GM08714 (cell line): ENCODE measurements around the gene ZNF133.
"Not testable (repeated sequence)": the region's sequence is repeated elsewhere in the genome, so short reads cannot be mapped to it uniquely, and the experiment has no call there.

Experiments used
- H3K4me3 ChIP-seq: fragments of 200-500 bp; sonication (Bioruptor generic); 2 replicates; pipeline ENCODE4 v1.5.1; 2014; ENCODE audit warnings: mild to moderate bottlenecking, low read length, inconsistent platforms
- ZNF274 ChIP-seq: IDR thresholded peaks from 2 replicates; pipeline ENCODE4 v1.6.1; 2012; ENCODE audit warnings: mild to moderate bottlenecking, low read depth, low read length

The ZNF133 gene

DNA sequence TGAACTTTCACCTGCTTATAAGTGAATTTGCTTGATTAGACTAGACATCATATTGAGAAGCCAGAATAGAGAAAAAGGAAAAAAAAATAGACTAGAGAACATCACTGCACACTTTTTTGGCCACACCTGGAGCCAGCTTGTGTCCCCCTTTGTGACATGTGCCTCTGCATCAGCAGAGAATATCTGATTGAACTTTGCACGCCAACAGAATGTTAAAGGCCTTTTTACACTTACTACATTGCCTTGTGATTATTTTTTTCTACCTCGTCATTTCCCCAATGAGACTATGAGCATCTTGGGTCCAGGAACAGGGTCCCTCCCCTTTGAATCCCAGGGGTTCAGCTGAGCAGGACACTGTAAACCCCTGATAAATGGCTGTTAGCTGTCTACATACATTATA is 17.2 kb upstream of the ZNF133 start:
- no peak overlapping the region for H3K4me3 ChIP-seq
- no peak for TF ChIP-seq ZNF274

GRCh38 chr20:18272451-18272850 is 15.9 kb upstream of the ZNF133 start:
- H3K4me3 ChIP-seq = no peak overlapping the region
- TF ChIP-seq ZNF274 = no peak

DNA sequence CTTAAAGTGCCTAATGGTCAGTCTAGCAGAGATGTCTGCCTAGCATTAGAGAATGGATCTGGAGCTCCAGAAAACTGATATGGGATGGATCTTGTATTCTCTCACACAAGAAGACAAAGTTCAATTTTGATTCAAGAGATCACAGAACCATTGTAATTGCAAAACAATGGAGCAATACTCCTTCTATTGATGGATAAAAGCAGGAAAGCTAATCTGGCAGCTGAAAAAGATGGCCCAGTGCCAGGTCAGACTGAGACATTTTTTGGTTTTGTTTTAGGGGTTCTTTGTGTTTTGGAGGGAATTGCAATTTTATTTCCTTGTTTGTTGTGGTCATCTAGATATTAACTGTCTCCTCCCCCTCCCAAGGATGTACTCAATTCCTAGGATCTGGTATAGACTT is 14.6 kb upstream of the ZNF133 start:
- H3K4me3 ChIP-seq = no peak overlapping the region
- no peak for TF ChIP-seq ZNF274

GRCh38 chr20:18275960-18276359 is 12.4 kb upstream of the ZNF133 start:
- H3K4me3 ChIP-seq = not testable (repeated sequence)

DNA sequence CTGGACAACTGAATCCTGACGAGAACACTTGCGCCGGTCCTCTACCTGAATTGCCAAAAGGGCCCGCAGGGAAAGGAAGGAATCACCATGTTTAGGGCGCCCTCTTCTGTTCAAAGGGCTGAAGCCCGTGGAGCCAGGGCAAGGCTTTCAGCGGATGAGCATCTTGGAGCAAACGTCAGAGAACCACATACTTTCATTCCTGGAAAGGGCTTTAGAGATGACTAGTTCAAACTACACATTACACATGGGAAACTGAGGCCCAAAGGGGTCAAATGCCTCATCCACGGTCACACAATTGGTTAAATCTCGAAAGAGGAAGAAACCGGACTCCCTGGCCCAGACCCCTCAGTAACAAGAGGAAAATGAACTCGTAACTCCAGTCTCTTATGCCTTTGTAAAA is 11.5 kb upstream of the ZNF133 start:
- no peak overlapping the region for H3K4me3 ChIP-seq
- no peak for TF ChIP-seq ZNF274

DNA sequence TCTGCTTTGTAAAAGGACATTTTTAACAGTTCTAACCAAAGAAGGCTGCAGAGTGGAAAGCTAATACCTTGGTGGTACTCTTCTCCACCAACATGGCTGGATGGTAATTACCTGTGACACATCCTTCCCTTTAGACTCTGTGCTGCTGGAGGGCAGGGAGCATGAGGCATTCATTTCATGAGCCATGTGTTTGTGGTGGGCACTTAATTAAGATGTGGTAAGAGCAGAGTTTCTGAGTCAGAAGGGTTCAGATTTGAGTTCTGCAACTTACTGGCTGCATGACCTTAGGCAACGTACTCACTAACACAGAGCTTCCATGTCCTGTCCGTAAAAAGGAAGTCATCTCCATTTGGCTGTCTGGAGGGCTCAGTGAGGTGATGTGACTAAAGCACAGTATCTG is 9.1 kb upstream of the ZNF133 start:
- H3K4me3 ChIP-seq = no peak overlapping the region
- TF ChIP-seq ZNF274 = no peak

GRCh38 chr20:18284805-18285533 is 3.4 kb upstream of the ZNF133 start:
- H3K4me3 ChIP-seq = no peak overlapping the region

DNA sequence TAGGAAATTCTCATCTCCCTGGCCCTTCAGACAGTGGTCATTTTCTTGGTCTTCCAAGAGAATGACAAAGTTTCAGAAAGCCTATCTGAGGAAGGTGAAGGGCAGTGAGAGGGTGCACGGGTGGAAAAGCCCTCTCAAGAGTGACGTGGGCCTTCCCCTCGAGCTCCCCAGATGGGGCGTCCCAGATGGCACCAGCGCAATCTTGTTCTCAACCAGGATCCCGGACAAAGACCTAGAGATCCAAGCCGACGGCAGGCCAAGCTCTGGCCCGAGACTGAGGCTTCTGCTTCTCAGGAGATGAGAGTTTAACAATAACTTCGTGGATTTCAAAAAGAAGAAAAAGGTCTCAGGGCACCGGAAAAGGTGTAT is 797 bp upstream of the ZNF133 start:
- TF ChIP-seq ZNF274 = no peak
- peak overlapping the region; percentile 90 for H3K4me3 ChIP-seq

More at GRCh38 chr20:18284805-18285533, 3.4 kb upstream of the ZNF133 start:
- no peak for TF ChIP-seq ZNF274

- peak overlapping the region; percentile 90 for H3K4me3 ChIP-seq
- TF ChIP-seq ZNF274 = no peak
These were observed 481 bp downstream of the ZNF133 start for GRCh38 chr20:18288749-18289267.

GRCh38 chr20:18289306-18289705 is 979 bp downstream of the ZNF133 start:
- TF ChIP-seq ZNF274 = no peak
- peak overlapping the region; percentile 90 for H3K4me3 ChIP-seq

DNA sequence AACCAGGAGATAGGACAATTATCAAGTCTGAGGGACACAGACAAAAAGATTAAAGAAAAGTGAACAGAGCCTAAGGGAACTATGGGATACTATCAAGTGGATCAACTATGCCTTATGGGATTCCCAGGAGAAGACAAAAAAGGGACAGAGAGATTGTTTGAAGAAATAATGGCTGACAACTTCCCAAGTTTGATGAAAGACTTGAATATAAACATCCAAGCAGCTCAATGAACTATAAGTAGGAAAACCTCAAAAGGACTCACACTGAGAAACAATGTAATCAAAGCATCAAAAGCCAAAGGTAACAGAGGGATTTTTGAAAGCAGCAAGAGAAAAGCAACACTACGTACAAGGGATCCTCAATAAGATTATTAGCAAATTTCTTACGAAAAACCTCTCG is 11.0 kb downstream of the ZNF133 start:
- no peak for TF ChIP-seq ZNF274

DNA sequence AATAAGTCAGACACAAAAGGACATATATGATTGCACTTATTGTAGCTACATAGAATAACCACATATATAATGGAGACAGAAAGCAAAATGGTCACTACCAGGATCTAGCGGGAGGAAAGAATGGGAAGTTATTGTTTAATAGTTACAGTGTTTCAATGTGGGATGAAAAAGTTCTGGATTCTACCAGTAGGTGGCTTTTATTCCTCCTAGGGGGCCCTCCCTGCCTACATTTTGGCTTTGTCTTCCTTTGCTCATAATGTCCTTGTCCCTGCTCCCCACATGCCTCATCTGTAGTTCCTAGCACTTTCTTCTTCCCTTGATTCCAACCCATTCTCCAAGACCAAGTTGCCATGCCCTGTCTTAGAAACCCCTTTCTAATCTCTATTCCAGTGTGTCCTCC is 16.3 kb downstream of the ZNF133 start:
- no peak for TF ChIP-seq ZNF274

More for the DNA sequence above, 11.0 kb downstream of the ZNF133 start:
- no peak overlapping the region for H3K4me3 ChIP-seq

GRCh38 chr20:18307301-18307700 is 19.0 kb downstream of the ZNF133 start:
- no peak for TF ChIP-seq ZNF274
- no peak overlapping the region for H3K4me3 ChIP-seq

More for the DNA sequence above, 16.3 kb downstream of the ZNF133 start:
- H3K4me3 ChIP-seq = no peak overlapping the region

DNA sequence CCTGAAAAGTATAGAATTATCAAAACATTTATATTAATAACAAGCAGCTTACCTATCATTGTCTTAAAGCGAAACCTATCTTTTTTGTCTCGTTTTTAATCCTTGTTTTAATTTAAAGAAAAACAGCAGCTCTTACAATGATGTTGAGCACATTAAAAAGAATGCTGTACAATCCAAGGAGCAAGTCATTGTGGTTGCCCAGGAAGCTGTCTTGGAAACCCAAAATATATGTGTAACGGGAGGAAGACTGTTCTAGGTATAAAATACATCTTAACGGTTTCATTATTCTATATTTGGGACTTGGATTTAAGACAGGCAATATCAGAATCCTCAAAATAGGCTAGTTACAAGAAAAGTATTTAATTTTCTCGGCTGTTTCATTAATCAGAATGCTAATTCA is 21.7 kb downstream of the ZNF133 start:
- no peak overlapping the region for H3K4me3 ChIP-seq
- TF ChIP-seq ZNF274 = no peak

- H3K4me3 ChIP-seq = no peak overlapping the region
- no peak for TF ChIP-seq ZNF274
These were observed 22.3 kb downstream of the ZNF133 start for GRCh38 chr20:18310592-18310991.

DNA sequence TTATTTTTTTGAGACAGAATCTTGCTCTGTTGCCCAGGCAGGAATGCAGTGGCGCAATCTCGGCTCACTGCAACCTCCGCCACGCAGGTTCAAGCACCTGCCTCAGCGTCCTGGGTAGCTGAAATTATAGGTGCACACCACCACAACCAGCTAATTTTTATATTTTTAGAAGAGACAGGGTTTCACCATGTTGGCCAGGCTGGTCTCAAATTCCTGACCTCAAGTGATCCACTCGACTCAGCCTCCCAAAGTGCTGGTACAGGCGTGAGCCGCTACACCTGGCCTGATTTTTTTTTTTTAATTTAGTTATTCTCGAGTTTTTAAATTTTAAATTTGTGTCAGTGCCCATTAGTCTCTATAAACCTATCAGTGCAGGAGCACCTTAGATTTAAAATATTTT is 24.4 kb downstream of the ZNF133 start:
- H3K4me3 ChIP-seq = no peak overlapping the region
- no peak for TF ChIP-seq ZNF274
